Stomach smooth muscle (tissue), 2 donors: ENCODE results near the gene SRGAP1.

Experiments
- H3K27ac ChIP-seq: one replicate; pipeline ENCODE4 v1.7.0; 2013; ENCODE audit warnings: mild to moderate bottlenecking, low read length, inconsistent platforms
- H3K27me3 ChIP-seq, 2 donors: one replicate each; pipeline ENCODE4 v1.7.0; 2013; ENCODE audit warnings: low read length in 2 of 2; ENCODE audit not compliant: insufficient read depth in 2 of 2, control insufficient read depth in 1 of 2
- H3K36me3 ChIP-seq, 2 donors: one replicate each; pipeline ENCODE4 v1.7.0; 2013; ENCODE audit warnings: low read length in 2 of 2; ENCODE audit not compliant: control insufficient read depth in 2 of 2, insufficient read depth in 2 of 2
- H3K4me1 ChIP-seq: one replicate; pipeline ENCODE4 v1.7.0; 2013; ENCODE audit warnings: low read length; ENCODE audit not compliant: control insufficient read depth, insufficient read depth
- H3K4me3 ChIP-seq, 2 donors: one replicate each; pipeline ENCODE4 v1.7.0; 2013; ENCODE audit warnings: low read length in 2 of 2
- H3K9ac ChIP-seq, 2 donors: one replicate each; pipeline ENCODE4 v1.7.0; 2013; ENCODE audit warnings: low read length in 2 of 2, mild to moderate bottlenecking in 1 of 2
- H3K9me3 ChIP-seq, 2 donors: one replicate each; pipeline ENCODE4 v1.7.0; 2013; ENCODE audit warnings: low read length in 2 of 2; ENCODE audit not compliant: control insufficient read depth in 2 of 2
- donor health status: healthy.
- donor health status: Pancreatic carcinoma.

The SRGAP1 gene

DNA sequence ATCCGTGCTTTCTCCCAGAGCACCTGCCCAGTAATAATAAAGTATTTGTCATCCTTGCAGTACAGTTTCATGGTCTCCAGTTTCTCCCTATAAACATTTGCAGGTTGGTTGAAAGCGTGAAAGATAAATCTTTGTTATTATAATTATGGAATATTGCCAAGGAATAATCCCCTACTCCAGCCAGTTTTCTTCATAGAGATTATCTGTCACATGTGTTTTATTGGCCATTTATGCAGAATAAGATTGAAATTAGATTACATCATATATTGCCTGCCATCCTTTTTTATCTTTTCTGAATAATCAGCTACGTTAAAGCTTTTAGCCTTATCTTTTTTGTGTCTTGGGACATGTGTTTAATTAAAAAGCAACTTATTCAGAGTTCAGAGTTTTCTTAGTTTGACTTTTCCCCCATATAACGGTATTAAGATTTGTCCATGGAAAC, 209.6 kb downstream of the SRGAP1 start:
- Histone ChIP-seq H3K4me1 (no peaks in the 10 kb centered on the region), H3K4me3 (no peak overlapping the region), H3K9me3 (no peaks in the 10 kb centered on the region), H3K36me3 (no peaks in the 10 kb centered on the region), H3K9ac (no peak overlapping the region), H3K27me3 (no peaks in the 10 kb centered on the region), H3K27ac (no peak overlapping the region)

DNA sequence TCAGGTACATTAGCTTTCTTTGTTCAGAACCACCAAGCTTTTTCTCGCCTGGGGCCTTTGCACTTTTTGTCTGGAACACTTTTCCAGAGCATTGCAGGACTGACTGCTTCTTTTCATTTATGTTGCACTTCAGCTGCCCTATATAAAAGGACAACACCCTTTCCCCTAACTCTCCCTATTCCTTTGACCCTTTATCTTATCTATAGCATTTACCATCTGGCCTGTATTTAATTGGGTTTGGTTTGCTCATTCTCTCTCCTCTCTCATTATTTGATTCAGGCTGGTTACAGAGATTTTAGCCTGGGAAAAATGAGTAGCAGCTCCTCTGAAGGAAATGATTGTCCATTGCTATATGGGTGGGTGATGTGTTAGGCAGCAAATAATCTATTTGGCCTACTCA, 212.2 kb downstream of the SRGAP1 start:
- Histone ChIP-seq H3K4me1 (no peaks in the 10 kb centered on the region), H3K27me3 (no peaks in the 10 kb centered on the region), H3K36me3 (no peaks in the 10 kb centered on the region), H3K9ac (no peak overlapping the region), H3K9me3 (no peaks in the 10 kb centered on the region), H3K27ac (no peak overlapping the region), H3K4me3 (no peak overlapping the region)

DNA sequence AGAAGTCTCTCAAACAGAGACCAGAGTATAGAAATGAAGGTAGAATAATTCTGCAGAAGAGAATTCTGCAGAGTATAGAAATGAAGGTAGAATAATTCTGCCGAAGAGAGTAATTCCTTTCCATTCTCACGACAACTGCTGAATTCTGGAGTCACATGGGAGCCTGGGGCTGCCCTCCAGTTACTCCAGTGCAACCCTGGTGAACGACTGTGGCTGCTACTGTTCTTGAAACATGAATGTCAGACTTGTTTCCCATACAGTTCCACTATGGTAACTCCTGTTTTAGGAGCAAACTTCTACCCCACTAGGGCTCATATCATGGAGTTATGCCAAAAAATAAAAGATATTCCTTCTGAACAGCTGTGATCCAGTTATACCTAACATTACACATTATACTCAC, 213.2 kb downstream of the SRGAP1 start:
- H3K4me3 ChIP-seq, result no peak overlapping the region

DNA sequence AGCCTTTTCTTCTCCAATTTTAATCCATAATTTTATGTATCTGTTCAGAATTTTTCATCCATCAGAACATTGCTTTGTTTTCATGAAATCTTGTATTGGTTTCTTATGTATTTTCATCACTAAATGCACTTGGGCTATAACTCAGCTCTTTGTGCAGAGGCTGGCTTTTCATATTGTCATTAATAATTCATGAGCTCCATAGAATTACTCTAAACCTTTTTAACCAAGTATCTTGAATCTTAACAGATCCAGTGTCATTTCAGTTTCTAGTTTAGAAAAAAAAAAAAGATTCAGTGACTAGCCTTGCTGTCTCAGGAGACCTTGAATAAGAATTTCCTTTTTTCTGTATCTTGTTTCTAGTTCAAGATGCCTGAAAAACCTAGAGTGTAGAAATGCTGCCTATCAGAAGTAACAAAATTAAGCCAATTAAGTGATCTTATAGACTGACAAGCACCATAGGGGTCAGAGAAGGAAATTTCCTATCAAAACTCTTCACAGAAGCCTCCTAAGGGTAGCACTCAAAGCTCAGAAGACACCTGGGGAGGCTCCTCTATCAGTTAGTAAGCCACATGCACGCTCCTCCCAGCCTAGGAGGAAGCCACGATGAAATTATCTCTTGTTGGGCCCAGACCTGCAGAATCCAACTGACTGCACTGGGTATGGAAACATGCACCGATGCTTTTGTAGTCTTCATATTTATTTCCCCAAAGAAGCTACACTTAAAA, 214.2 kb downstream of the SRGAP1 start:
- no peaks in the 10 kb centered on the region for H3K27me3 ChIP-seq
- H3K4me3 ChIP-seq, result no peak overlapping the region
- no peaks in the 10 kb centered on the region for H3K36me3 ChIP-seq
- H3K9ac ChIP-seq, result no peak overlapping the region
- no peaks in the 10 kb centered on the region for H3K9me3 ChIP-seq
- no peak overlapping the region for H3K27ac ChIP-seq
- no peaks in the 10 kb centered on the region for H3K4me1 ChIP-seq

More for the DNA sequence above, 213.2 kb downstream of the SRGAP1 start:
- no peak overlapping the region for H3K27ac ChIP-seq
- H3K9me3 ChIP-seq, result no peaks in the 10 kb centered on the region
- no peaks in the 10 kb centered on the region for H3K36me3 ChIP-seq
- no peak overlapping the region for H3K9ac ChIP-seq
- H3K4me1 ChIP-seq, result no peaks in the 10 kb centered on the region
- no peaks in the 10 kb centered on the region for H3K27me3 ChIP-seq

DNA sequence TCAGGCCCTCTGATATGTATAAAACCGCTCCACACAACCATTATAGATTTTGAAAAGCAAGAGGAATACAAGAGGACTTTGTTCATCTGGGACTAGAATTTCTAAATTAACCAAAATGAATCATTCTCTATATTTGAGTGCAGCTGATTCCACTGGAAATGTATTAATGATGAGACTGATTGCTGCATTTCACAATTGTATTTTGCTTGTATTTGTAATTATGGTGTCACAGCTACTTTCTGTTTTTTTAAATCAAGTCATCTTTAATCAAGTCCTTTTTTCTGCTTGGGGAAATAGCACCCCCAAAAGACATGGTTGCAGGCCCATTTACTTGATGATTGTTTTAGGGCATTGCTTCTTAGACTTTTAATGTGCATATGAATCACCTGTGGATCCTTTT, 215.2 kb downstream of the SRGAP1 start:
- peaks cover 0 to under 1% of the 10 kb centered on the region in 2 donors for H3K36me3 ChIP-seq
- H3K9me3 ChIP-seq, result no peaks in the 10 kb centered on the region
- H3K27me3 ChIP-seq, result no peaks in the 10 kb centered on the region
- no peak overlapping the region for H3K27ac ChIP-seq
- H3K4me1 ChIP-seq, result no peaks in the 10 kb centered on the region
- no peak overlapping the region for H3K9ac ChIP-seq
- H3K4me3 ChIP-seq, result no peak overlapping the region

DNA sequence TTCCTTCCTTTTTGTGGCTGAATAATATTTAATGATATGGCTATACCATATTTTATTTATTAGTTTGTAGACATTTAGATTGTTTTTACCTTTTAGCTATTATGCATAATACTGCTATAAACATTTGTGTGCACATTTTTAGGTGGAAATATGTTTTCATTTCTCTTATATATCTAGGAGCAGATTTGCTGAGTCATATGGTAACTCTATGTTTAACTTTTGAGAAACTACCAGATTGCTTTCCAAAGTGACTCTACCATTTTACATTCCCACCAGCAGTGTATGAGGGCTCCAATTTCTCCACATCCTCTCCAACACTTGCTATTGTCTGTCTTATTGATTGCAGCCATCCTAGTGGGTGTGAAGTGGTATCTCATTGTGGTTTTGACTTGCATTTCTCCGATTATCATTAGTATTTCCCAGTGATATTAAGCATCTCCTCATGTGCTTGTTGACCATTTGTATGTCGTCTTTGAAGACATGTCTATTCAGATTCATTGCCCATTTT, 217.4 kb downstream of the SRGAP1 start:
- no peak overlapping the region for H3K27ac ChIP-seq
- H3K9ac ChIP-seq, result no peak overlapping the region

DNA sequence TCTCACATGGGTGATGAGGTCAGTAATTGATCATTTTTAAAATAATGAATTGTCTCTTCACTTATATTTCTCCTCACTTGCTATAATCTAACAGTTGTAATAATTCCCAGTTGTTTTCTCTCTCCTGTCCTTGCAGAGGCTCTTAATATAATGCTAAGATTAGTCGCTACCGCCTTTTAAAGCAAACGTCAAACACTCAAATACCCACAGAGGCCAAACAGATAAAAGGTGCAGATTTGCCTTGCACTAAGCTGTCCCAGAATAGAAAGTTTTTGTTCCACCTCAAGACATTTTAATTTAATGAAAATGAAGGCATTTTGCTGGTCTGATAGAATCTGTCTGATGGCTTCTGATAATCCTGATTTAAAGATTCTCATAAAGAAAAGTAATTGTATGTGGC, 218.6 kb downstream of the SRGAP1 start:
- Histone ChIP-seq H3K27ac (no peak overlapping the region), H3K4me1 (no peaks in the 10 kb centered on the region), H3K36me3 (peaks cover 0 to 11% of the 10 kb centered on the region in 2 donors), H3K9me3 (no peaks in the 10 kb centered on the region), H3K27me3 (no peaks in the 10 kb centered on the region), H3K9ac (no peak overlapping the region), H3K4me3 (no peak overlapping the region)

More for the DNA sequence above, 217.4 kb downstream of the SRGAP1 start:
- H3K36me3 ChIP-seq, result peaks cover 0 to 11% of the 10 kb centered on the region in 2 donors
- H3K27me3 ChIP-seq, result no peaks in the 10 kb centered on the region
- no peaks in the 10 kb centered on the region for H3K9me3 ChIP-seq
- no peak overlapping the region for H3K4me3 ChIP-seq
- H3K4me1 ChIP-seq, result no peaks in the 10 kb centered on the region

DNA sequence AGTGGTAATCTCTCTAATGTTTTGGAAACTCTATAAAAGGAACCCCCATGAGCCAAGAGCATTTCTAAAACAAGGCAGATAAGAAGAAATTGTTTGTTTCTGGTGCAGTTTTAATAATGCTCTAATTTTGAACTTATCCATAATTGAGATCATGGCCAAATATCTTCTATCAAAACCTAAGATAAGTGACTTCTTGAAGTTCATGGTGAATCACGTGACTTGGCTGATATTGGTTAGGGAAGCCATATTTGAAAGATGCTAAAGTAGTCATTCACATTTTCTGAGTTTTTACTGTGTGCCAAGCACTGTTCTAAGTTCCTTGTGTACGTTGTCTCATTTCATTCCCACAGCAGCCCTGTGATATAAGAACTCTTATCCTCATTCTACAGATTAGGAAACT, 219.7 kb downstream of the SRGAP1 start:
- Histone ChIP-seq H3K4me1 (no peaks in the 10 kb centered on the region), H3K9me3 (no peaks in the 10 kb centered on the region), H3K27me3 (no peaks in the 10 kb centered on the region), H3K9ac (no peak overlapping the region), H3K27ac (no peak overlapping the region), H3K36me3 (peaks cover 0 to 11% of the 10 kb centered on the region in 2 donors), H3K4me3 (no peak overlapping the region)

DNA sequence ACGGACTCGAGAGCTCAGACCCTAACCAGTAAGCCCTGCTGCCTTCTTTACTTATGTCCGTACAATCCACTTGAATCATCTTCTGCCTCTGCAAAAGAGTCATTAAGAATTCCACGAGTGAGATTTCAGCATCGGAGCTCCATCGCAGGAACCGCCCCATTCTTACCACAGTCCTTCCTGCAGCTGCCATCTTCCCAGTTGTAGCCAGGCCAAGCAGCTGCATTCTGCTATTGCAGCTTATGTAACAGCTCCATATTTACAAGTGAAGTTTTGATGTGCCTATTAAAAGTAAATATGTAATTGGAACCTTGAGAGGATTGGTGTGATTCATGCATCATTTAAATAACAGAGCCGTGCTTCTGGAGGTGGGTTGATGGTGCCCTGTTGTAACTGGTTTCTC, 220.2 kb downstream of the SRGAP1 start:
- Histone ChIP-seq H3K4me1 (no peaks in the 10 kb centered on the region), H3K9ac (no peak overlapping the region), H3K36me3 (peaks cover 0 to 11% of the 10 kb centered on the region in 2 donors), H3K9me3 (no peaks in the 10 kb centered on the region), H3K4me3 (no peak overlapping the region), H3K27ac (no peak overlapping the region), H3K27me3 (no peaks in the 10 kb centered on the region)

DNA sequence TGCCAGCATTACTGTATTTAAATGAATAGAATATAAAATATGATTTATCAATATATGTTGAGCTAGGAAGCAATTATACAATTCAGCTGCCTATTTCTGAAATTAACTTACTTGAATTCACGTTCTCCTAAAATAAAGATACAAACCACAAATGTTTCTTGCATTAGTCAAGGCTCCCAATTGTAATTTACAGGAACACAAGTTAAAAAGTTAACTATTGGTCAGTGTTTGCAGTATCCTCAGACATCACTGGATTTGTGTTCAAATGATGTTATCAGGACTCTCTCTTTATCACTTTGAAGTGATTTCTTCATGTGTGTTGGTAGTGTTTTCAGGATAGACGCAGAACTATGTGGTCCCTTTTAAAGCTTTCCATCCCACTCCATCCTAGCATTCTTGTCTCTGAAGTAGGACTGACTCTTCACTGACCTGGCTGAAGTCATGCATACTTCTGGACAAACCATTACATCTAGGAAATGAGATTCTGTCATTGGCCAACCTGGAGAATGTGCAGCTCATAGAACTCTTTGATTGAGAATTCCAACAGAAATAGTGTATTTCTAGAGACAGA, 221.5 kb downstream of the SRGAP1 start:
- no peaks in the 10 kb centered on the region for H3K4me1 ChIP-seq
- no peaks in the 10 kb centered on the region for H3K9me3 ChIP-seq
- H3K27me3 ChIP-seq, result no peaks in the 10 kb centered on the region
- H3K9ac ChIP-seq, result no peak overlapping the region
- no peak overlapping the region for H3K27ac ChIP-seq
- no peak overlapping the region for H3K4me3 ChIP-seq
- peaks cover 0 to 11% of the 10 kb centered on the region in 2 donors for H3K36me3 ChIP-seq

DNA sequence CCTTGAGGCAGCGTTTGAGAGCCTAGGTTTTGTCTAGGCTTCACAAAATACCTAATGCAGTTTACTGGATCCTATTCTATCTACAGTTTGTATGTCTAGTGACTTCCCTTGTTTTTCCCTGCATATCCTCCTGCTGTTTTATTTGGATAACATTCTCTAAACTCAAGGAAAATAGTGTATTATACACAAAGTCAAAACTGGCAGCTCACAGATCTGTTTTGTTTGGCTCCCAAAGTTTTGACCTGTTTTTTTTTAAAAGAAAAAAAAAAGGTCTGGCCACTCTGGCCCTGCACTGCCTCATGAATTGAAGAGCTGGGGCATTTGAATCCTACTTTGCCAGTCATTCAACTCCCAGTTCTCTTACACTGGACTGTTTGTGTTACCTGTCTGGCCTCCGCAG, 222.3 kb downstream of the SRGAP1 start:
- H3K27me3 ChIP-seq, result no peaks in the 10 kb centered on the region
- no peaks in the 10 kb centered on the region for H3K4me1 ChIP-seq
- H3K9ac ChIP-seq, result no peak overlapping the region
- H3K4me3 ChIP-seq, result no peak overlapping the region
- no peak overlapping the region for H3K27ac ChIP-seq
- peaks cover 0 to 11% of the 10 kb centered on the region in 2 donors for H3K36me3 ChIP-seq
- H3K9me3 ChIP-seq, result no peaks in the 10 kb centered on the region
